Fibroblast of lung (primary cell): Measurements from ENCODE around the gene KIF26A. TPM values are rescaled to one million over a fixed set of nuclear protein-coding genes. Genes with fewer than 3 reads are reported as not detected.

ENCODE experiments used
- DNase-seq, 2 donors: peaks; one replicate each; pipeline versions ENCODE4 v3.0.0 to v3.0.0-alpha.2; 2010; ENCODE audit warnings: low read depth in 2 of 2
- H2AFZ ChIP-seq: 2 replicates; pipeline ENCODE4 v1.5.1; 2012; ENCODE audit warnings: low read length, control low read depth, inconsistent platforms
- H3K27ac ChIP-seq: 2 replicates; pipeline ENCODE4 v1.5.1; 2011; ENCODE audit warnings: low read length, control low read depth; ENCODE audit not compliant: insufficient read depth
- H3K27me3 ChIP-seq: 2 replicates; pipeline ENCODE4 v1.5.1; 2011; ENCODE audit warnings: mild to moderate bottlenecking, low read length; ENCODE audit not compliant: control insufficient read depth, insufficient read depth
- H3K36me3 ChIP-seq: 2 replicates; pipeline ENCODE4 v1.5.1; 2011; ENCODE audit warnings: low read length; ENCODE audit not compliant: control insufficient read depth, insufficient read depth
- H3K4me1 ChIP-seq: 2 replicates; pipeline ENCODE4 v1.5.1; 2011; ENCODE audit warnings: low read length; ENCODE audit not compliant: control insufficient read depth, insufficient read depth; ENCODE audit errors: extremely low read depth
- H3K4me2 ChIP-seq: 2 replicates; pipeline ENCODE4 v1.5.1; 2011; ENCODE audit warnings: low read length, control low read depth; ENCODE audit not compliant: insufficient read depth; ENCODE audit errors: extremely low read depth
- H3K4me3 ChIP-seq, 4 experiments: fragments of 200-600 bp in 1 of 4; sonication (generic) in 1 of 4; replicated peaks in 1 of 4; 2 replicates each; pipeline ENCODE4 v1.5.1; 2011 to 2016; ENCODE audit warnings: low read length in 4 of 4, low read depth in 3 of 4, mild to moderate bottlenecking in 3 of 4, control low read depth in 2 of 4, inconsistent platforms in 1 of 4, mixed read lengths in 1 of 4; ENCODE audit not compliant: insufficient read depth in 1 of 4; ENCODE audit errors: control extremely low read depth in 1 of 4
- H3K79me2 ChIP-seq: 2 replicates; pipeline ENCODE4 v1.5.1; 2012; ENCODE audit warnings: mild to moderate bottlenecking, low read length, inconsistent platforms; ENCODE audit not compliant: control insufficient read depth, insufficient read depth
- H3K9ac ChIP-seq: 2 replicates; pipeline ENCODE4 v1.5.1; 2011; ENCODE audit warnings: mild to moderate bottlenecking, low read length, control low read depth; ENCODE audit not compliant: insufficient read depth
- H3K9me3 ChIP-seq: 2 replicates; pipeline ENCODE4 v1.5.1; 2012; ENCODE audit warnings: low read depth, low read length; ENCODE audit not compliant: control insufficient read depth, insufficient read depth
- H4K20me1 ChIP-seq: 2 replicates; pipeline ENCODE4 v1.5.1; 2011; ENCODE audit warnings: low read length; ENCODE audit not compliant: control insufficient read depth, insufficient read depth; ENCODE audit errors: extremely low read depth
- EZH2 ChIP-seq: IDR thresholded peaks from 2 replicates; pipeline ENCODE4 v1.5.1; 2012; ENCODE audit warnings: low read length, control low read depth, mild to moderate bottlenecking; ENCODE audit errors: missing control alignments
- polyA plus RNA-seq, 2 donors: library from polyadenylated mRNA; depleted of rRNA in 1 of 2; stranded (reverse) in 1 of 2; unstranded in 1 of 2; fragments of >200 nt; gene quantifications; 2 replicates each; pipeline ENCODE4 v1.2.1, GENCODE V29; 2011 to 2012; ENCODE audit warnings: missing spikeins in 1 of 2
- total RNA-seq: library from RNA; depleted of rRNA; stranded (reverse); fragments of >200 nt; gene quantifications from 2 replicates; pipeline ENCODE4 v1.2.1, GENCODE V29; 2014
- TF ChIP-seq, protein P1 (sequence below), 2 donors: IDR thresholded peaks in 1 of 2; conservative IDR thresholded peaks in 1 of 2; 1 replicate in 1 of 2; 2 replicates in 1 of 2; pipeline ENCODE4 v1.5.1; 2011 to 2012; ENCODE audit warnings: low read length in 2 of 2, control low read depth in 1 of 2, inconsistent platforms in 1 of 2, low read depth in 1 of 2, mild to moderate bottlenecking in 1 of 2

The KIF26A gene
- total and polyA plus RNA-seq, 2 donors (not counting 1 experiment from before 2014, with no cell fraction given) = 0.01 to 2.0 TPM

DNA sequence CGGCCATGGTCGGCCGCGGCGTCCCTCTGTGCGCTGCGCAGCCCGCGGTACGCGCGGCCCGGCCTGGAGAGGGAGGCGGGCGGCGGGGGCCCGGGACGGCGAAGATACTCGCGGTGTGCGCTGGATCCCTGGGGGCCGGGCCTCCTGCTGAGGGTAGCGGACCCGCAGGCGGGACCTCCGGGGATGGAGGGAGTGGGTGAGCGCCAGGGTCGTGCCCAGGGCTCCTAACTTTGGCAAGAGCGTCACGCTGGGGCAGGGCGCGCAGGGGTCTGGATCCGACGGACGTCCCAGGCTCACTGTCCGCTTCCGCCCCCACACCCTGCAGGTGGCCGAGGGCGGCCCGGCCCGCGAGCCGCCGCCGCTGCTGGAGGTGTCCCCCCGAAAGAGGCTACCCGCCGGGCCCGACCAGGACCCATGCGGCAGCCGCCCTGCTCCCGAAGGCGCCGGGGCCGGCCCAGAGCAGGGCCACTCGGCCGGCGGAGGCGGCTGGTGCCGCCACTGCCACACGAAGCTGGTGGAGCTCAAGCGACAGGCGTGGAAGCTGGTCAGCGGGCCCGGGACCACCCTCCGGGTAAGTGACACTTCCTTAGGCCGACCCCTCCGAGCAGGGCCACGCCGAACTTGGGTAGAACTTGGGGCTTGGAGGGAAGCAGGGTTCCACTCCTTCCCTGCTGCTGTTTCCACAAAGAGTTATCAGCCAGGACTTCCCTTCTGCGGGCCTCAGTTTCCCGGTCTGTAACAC is 502 bp downstream of the KIF26A start:
- H3K27ac ChIP-seq = no peak overlapping the region
- no peaks in the 10 kb centered on the region for H4K20me1 ChIP-seq
- no peaks in the 10 kb centered on the region for H3K9me3 ChIP-seq
- peak overlapping the region in 1 of 4 experiments; percentile 38 for H3K4me3 ChIP-seq
- no peaks in the 10 kb centered on the region for H3K4me1 ChIP-seq
- H3K36me3 ChIP-seq = no peaks in the 10 kb centered on the region
- H3K9ac ChIP-seq = no peak overlapping the region
- no peak for DNase-seq
- no peak overlapping the region for H2AFZ ChIP-seq
- no peaks in the 10 kb centered on the region for H3K79me2 ChIP-seq
- TF ChIP-seq EZH2 = peak; percentile 45
- TF ChIP-seq, protein P1, sequence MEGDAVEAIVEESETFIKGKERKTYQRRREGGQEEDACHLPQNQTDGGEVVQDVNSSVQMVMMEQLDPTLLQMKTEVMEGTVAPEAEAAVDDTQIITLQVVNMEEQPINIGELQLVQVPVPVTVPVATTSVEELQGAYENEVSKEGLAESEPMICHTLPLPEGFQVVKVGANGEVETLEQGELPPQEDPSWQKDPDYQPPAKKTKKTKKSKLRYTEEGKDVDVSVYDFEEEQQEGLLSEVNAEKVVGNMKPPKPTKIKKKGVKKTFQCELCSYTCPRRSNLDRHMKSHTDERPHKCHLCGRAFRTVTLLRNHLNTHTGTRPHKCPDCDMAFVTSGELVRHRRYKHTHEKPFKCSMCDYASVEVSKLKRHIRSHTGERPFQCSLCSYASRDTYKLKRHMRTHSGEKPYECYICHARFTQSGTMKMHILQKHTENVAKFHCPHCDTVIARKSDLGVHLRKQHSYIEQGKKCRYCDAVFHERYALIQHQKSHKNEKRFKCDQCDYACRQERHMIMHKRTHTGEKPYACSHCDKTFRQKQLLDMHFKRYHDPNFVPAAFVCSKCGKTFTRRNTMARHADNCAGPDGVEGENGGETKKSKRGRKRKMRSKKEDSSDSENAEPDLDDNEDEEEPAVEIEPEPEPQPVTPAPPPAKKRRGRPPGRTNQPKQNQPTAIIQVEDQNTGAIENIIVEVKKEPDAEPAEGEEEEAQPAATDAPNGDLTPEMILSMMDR (conservative IDR thresholded peaks at IDR 0.05 in 1 of 2, IDR thresholded peaks at IDR 0.05 in 1 of 2; ENCODE audit: low read depth in 1 of 2, low read length in 2 of 2) = no peak
- no peak overlapping the region for H3K4me2 ChIP-seq
- peaks cover 15% of the 10 kb centered on the region for H3K27me3 ChIP-seq

DNA sequence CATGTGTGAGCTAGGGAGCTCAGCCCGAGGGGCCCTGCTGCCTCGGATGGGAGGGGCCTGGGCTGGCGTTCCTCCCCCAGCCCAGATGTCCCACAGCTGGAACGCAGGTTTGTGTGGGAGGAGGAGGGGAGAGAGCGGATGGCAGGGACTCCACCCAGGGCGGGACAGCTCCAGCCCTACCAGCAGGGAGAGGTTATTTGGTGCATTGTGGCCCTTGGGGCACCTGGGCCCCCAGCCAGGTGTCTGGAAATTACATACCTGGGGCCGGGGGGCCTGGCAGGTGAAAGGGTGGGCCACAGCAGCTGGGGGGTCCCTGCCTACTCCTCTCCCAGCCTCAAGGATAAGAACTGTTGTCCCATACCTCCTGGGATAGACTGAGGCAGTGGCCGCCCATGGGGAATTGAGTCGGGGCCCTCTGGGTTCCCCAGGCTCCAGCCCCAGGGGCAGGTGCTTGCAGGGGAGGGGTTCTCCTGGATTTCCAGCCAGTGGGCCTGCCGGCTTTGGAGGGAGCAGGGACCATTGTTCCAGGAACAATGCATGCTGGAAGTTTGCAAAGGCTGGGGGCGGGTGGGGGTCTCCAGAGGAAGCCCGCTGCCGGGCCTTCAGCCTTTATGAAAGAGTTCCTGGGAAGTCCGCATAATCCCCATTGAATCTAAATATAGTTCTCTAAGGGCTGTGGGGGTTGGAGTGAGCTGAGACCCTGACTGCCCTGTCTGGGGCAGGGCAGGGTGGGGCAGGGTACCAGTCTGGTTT is 1.2 kb downstream of the KIF26A start:
- H3K9ac ChIP-seq = no peak overlapping the region
- peak overlapping the region in 1 of 4 experiments; percentile 38 for H3K4me3 ChIP-seq
- no peak for DNase-seq
- no peak overlapping the region for H3K27ac ChIP-seq
- no peak overlapping the region for H2AFZ ChIP-seq
- no peaks in the 10 kb centered on the region for H3K79me2 ChIP-seq
- no peaks in the 10 kb centered on the region for H3K36me3 ChIP-seq
- H3K9me3 ChIP-seq = no peaks in the 10 kb centered on the region
- no peak overlapping the region for H3K4me2 ChIP-seq
- TF ChIP-seq EZH2 = no peak
- TF ChIP-seq, protein P1 (conservative IDR thresholded peaks at IDR 0.05 in 1 of 2, IDR thresholded peaks at IDR 0.05 in 1 of 2; ENCODE audit: low read depth in 1 of 2, low read length in 2 of 2) = no peak
- no peaks in the 10 kb centered on the region for H4K20me1 ChIP-seq
- H3K27me3 ChIP-seq = peaks cover 15% of the 10 kb centered on the region
- H3K4me1 ChIP-seq = no peaks in the 10 kb centered on the region

- H2AFZ ChIP-seq = no peak overlapping the region
- no peaks in the 10 kb centered on the region for H4K20me1 ChIP-seq
- no peaks in the 10 kb centered on the region for H3K79me2 ChIP-seq
- no peak overlapping the region for H3K4me2 ChIP-seq
- no peaks in the 10 kb centered on the region for H3K9me3 ChIP-seq
- H3K36me3 ChIP-seq = no peaks in the 10 kb centered on the region
- H3K4me3 ChIP-seq = no peak overlapping the region
- no peak overlapping the region for H3K9ac ChIP-seq
- TF ChIP-seq EZH2 = no peak
- TF ChIP-seq, protein P1 (conservative IDR thresholded peaks at IDR 0.05 in 1 of 2, IDR thresholded peaks at IDR 0.05 in 1 of 2; ENCODE audit: low read depth in 1 of 2, low read length in 2 of 2) = no peak
- no peak overlapping the region for H3K27ac ChIP-seq
- H3K27me3 ChIP-seq = peaks cover 13% of the 10 kb centered on the region
- no peaks in the 10 kb centered on the region for H3K4me1 ChIP-seq
- no peak for DNase-seq
Measured at GRCh38 chr14:104140213-104140462, 1.8 kb downstream of the KIF26A start.
